Parathyroid adenoma (tissue), 2 donors: Measurements from ENCODE around the gene ENTREP3.

ENCODE experiments used
- H2AFZ ChIP-seq: fragments of 300-600 bp; sonication (generic); one replicate; pipeline ENCODE4 v1.7.0; 2017; ENCODE audit warnings: antibody characterized with exemption, mild to moderate bottlenecking
- H3K27ac ChIP-seq: fragments of 300-600 bp; sonication (generic); one replicate; pipeline ENCODE4 v1.7.0; 2017
- H3K27me3 ChIP-seq: fragments of 300-600 bp; sonication (generic); one replicate; pipeline ENCODE4 v1.7.0; 2017; ENCODE audit warnings: low read length; ENCODE audit not compliant: control insufficient read depth, insufficient read depth
- H3K36me3 ChIP-seq: fragments of 300-600 bp; sonication (generic); one replicate; pipeline ENCODE4 v1.7.0; 2017; ENCODE audit warnings: low read length; ENCODE audit not compliant: control insufficient read depth, insufficient read depth
- H3K4me1 ChIP-seq: fragments of 300-600 bp; sonication (generic); one replicate; pipeline ENCODE4 v1.7.0; 2017; ENCODE audit warnings: control low read depth
- H3K4me2 ChIP-seq: fragments of 300-600 bp; sonication (generic); one replicate; pipeline ENCODE4 v1.7.0; 2017; ENCODE audit warnings: low read length
- H3K4me3 ChIP-seq: fragments of 300-600 bp; sonication (generic); one replicate; pipeline ENCODE4 v1.7.0; 2017; ENCODE audit warnings: low read depth, low read length
- H3K79me2 ChIP-seq: fragments of 300-600 bp; sonication (generic); one replicate; pipeline ENCODE4 v1.7.0; 2017; ENCODE audit warnings: control low read depth
- H3K9ac ChIP-seq: fragments of 300-600 bp; sonication (generic); one replicate; pipeline ENCODE4 v1.7.0; 2017; ENCODE audit warnings: mild to moderate bottlenecking
- H3K9me3 ChIP-seq: fragments of 300-600 bp; sonication (generic); one replicate; pipeline ENCODE4 v1.7.0; 2017; ENCODE audit warnings: low read length; ENCODE audit not compliant: control insufficient read depth
- TF ChIP-seq, protein P1 (sequence below): fragments of 300-600 bp; sonication (generic); IDR thresholded peaks from one replicate; pipeline ENCODE4 v1.7.0; 2017; ENCODE audit warnings: antibody characterized with exemption, mild to moderate bottlenecking
- donor health status: primary hyperparathyroidism.

Gene ENTREP3

GRCh38 chr1:155202198-155202597, 53.1 kb downstream of the ENTREP3 start:
- H3K9ac ChIP-seq: no peak overlapping the region
- no peaks in the 10 kb centered on the region for H3K79me2 ChIP-seq
- no peaks in the 10 kb centered on the region for H3K36me3 ChIP-seq
- H3K4me1 ChIP-seq: no peaks in the 10 kb centered on the region
- TF ChIP-seq, protein P1, sequence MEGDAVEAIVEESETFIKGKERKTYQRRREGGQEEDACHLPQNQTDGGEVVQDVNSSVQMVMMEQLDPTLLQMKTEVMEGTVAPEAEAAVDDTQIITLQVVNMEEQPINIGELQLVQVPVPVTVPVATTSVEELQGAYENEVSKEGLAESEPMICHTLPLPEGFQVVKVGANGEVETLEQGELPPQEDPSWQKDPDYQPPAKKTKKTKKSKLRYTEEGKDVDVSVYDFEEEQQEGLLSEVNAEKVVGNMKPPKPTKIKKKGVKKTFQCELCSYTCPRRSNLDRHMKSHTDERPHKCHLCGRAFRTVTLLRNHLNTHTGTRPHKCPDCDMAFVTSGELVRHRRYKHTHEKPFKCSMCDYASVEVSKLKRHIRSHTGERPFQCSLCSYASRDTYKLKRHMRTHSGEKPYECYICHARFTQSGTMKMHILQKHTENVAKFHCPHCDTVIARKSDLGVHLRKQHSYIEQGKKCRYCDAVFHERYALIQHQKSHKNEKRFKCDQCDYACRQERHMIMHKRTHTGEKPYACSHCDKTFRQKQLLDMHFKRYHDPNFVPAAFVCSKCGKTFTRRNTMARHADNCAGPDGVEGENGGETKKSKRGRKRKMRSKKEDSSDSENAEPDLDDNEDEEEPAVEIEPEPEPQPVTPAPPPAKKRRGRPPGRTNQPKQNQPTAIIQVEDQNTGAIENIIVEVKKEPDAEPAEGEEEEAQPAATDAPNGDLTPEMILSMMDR: no peak
- H3K27me3 ChIP-seq: no peaks in the 10 kb centered on the region
- H3K9me3 ChIP-seq: no peaks in the 10 kb centered on the region
- no peak overlapping the region for H3K4me3 ChIP-seq
- no peak overlapping the region for H3K4me2 ChIP-seq
- no peak overlapping the region for H2AFZ ChIP-seq
- no peak overlapping the region for H3K27ac ChIP-seq

DNA sequence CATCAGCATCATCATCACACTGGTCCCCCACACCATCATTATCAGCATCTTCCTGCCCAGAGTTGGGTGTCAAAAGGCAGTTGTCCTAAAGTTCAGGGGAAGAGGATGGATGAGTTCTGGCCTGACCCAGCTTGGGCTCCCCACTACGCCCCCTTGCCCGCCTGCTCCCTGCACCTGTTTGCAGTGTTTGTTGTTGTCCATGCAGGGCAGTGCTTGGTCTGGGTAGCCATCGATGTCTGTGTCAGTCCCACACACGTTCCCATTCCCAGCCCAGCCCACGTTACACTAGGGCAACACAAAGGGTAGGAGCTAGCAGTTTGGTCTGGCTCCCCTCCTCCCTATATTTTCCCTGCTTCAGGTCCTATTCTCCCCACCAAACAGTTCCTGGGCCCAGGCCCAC, 54.4 kb downstream of the ENTREP3 start:
- Histone ChIP-seq H3K4me2 (no peak overlapping the region), H3K27ac (no peak overlapping the region), H2AFZ (no peak overlapping the region), H3K9me3 (no peaks in the 10 kb centered on the region), H3K4me1 (no peaks in the 10 kb centered on the region), H3K4me3 (no peak overlapping the region), H3K36me3 (no peaks in the 10 kb centered on the region), H3K27me3 (no peaks in the 10 kb centered on the region), H3K79me2 (no peaks in the 10 kb centered on the region), H3K9ac (no peak overlapping the region)
- TF ChIP-seq, protein P1: no peak

DNA sequence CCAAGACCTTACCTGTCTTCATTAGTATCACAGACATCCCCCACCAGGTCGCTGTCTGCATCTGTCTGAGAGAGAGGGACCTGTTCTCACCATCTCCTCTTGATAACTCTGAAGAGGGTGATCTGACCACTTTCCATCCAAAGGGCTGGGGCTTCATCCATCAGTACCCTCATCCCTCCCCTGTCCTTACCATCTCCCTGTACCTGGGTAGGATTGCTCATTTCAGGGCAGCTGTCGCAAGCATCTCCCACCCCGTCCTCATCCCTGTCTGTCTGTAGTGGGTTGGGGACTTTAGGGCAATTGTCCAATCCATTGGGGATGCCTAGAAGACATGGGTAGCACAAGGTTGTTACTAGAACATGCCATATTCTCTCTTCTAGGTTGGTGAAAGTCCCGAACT, 55.5 kb downstream of the ENTREP3 start:
- TF ChIP-seq, protein P1: no peak
- no peaks in the 10 kb centered on the region for H3K27me3 ChIP-seq
- no peaks in the 10 kb centered on the region for H3K9me3 ChIP-seq
- no peaks in the 10 kb centered on the region for H3K36me3 ChIP-seq
- no peak overlapping the region for H2AFZ ChIP-seq
- no peak overlapping the region for H3K4me3 ChIP-seq
- H3K9ac ChIP-seq: no peak overlapping the region
- no peaks in the 10 kb centered on the region for H3K79me2 ChIP-seq
- no peak overlapping the region for H3K4me2 ChIP-seq
- no peak overlapping the region for H3K27ac ChIP-seq
- H3K4me1 ChIP-seq: no peaks in the 10 kb centered on the region

GRCh38 chr1:155198547-155198906, 56.8 kb downstream of the ENTREP3 start:
- Histone ChIP-seq H3K4me3 (no peak overlapping the region), H3K79me2 (no peaks in the 10 kb centered on the region), H3K27me3 (no peaks in the 10 kb centered on the region), H2AFZ (no peak overlapping the region), H3K4me2 (no peak overlapping the region), H3K27ac (no peak overlapping the region), H3K9ac (no peak overlapping the region), H3K36me3 (no peaks in the 10 kb centered on the region), H3K4me1 (no peaks in the 10 kb centered on the region), H3K9me3 (no peaks in the 10 kb centered on the region)
- TF ChIP-seq, protein P1: no peak

- no peak overlapping the region for H3K9ac ChIP-seq
- H3K27me3 ChIP-seq: no peaks in the 10 kb centered on the region
- H3K4me3 ChIP-seq: no peak overlapping the region
- no peak overlapping the region for H3K27ac ChIP-seq
- no peaks in the 10 kb centered on the region for H3K9me3 ChIP-seq
- H2AFZ ChIP-seq: no peak overlapping the region
- no peaks in the 10 kb centered on the region for H3K79me2 ChIP-seq
- H3K4me2 ChIP-seq: no peak overlapping the region
- TF ChIP-seq, protein P1: no peak
- H3K4me1 ChIP-seq: no peaks in the 10 kb centered on the region
- H3K36me3 ChIP-seq: no peaks in the 10 kb centered on the region
Measured at GRCh38 chr1:155197901-155198546, 57.3 kb downstream of the ENTREP3 start.
